Brain pericyte (primary cell): ENCODE data around the gene CXorf58.

ENCODE experiments used
- DNase-seq: peaks from one replicate; pipeline ENCODE4 v3.0.0-alpha.2; 2012; ENCODE audit warnings: low read depth, low spot score

Gene CXorf58

GRCh38 chrX:23901060-23901459 lies 6.7 kb upstream of the CXorf58 start:
- no peak for DNase-seq

- no peak for DNase-seq
Measured at GRCh38 chrX:23901805-23902204, 6.0 kb upstream of the CXorf58 start.

GRCh38 chrX:23902419-23902818 lies 5.4 kb upstream of the CXorf58 start:
- DNase-seq, result no peak

GRCh38 chrX:23904096-23904495 lies 3.7 kb upstream of the CXorf58 start:
- DNase-seq, result no peak

GRCh38 chrX:23907111-23907497 lies 702 bp upstream of the CXorf58 start:
- DNase-seq, result no peak

- DNase-seq, result no peak
Measured at GRCh38 chrX:23908219-23909004, 606 bp downstream of the CXorf58 start.

GRCh38 chrX:23911126-23911835 lies 3.5 kb downstream of the CXorf58 start:
- no peak for DNase-seq

- DNase-seq, result no peak
Measured at GRCh38 chrX:23919148-23919547, 11.3 kb downstream of the CXorf58 start.

GRCh38 chrX:23919706-23920320 lies 12.0 kb downstream of the CXorf58 start:
- no peak for DNase-seq

- no peak for DNase-seq
Measured at GRCh38 chrX:23926015-23926414, 18.2 kb downstream of the CXorf58 start.

GRCh38 chrX:23930894-23931604 lies 23.2 kb downstream of the CXorf58 start:
- no peak for DNase-seq

GRCh38 chrX:23932046-23932445 lies 24.2 kb downstream of the CXorf58 start:
- no peak for DNase-seq

- no peak for DNase-seq
Measured at GRCh38 chrX:23935106-23935505, 27.3 kb downstream of the CXorf58 start.

GRCh38 chrX:23936180-23936579 lies 28.4 kb downstream of the CXorf58 start:
- DNase-seq, result no peak

- DNase-seq, result no peak
Measured at GRCh38 chrX:23937100-23937499, 29.3 kb downstream of the CXorf58 start.

GRCh38 chrX:23938690-23939089 lies 30.9 kb downstream of the CXorf58 start:
- DNase-seq, result no peak

GRCh38 chrX:23939203-23939602 lies 31.4 kb downstream of the CXorf58 start:
- no peak for DNase-seq

- no peak for DNase-seq
Measured at GRCh38 chrX:23944234-23944633, 36.4 kb downstream of the CXorf58 start.

GRCh38 chrX:23945206-23945605 lies 37.4 kb downstream of the CXorf58 start:
- no peak for DNase-seq

GRCh38 chrX:23952391-23952790 lies 44.6 kb downstream of the CXorf58 start:
- no peak for DNase-seq

GRCh38 chrX:23952984-23953907 lies 45.4 kb downstream of the CXorf58 start:
- DNase-seq, result no peak
